NCI-H1417 treated with DMSO at 0.1 percent for 48 hours (cell line): ENCODE data around the gene FGFR4.

Experiments
- DNase-seq: peaks from one replicate; lab custom pipeline; 2025; lab: John Stamatoyannopoulos, UW

The FGFR4 gene

DNA sequence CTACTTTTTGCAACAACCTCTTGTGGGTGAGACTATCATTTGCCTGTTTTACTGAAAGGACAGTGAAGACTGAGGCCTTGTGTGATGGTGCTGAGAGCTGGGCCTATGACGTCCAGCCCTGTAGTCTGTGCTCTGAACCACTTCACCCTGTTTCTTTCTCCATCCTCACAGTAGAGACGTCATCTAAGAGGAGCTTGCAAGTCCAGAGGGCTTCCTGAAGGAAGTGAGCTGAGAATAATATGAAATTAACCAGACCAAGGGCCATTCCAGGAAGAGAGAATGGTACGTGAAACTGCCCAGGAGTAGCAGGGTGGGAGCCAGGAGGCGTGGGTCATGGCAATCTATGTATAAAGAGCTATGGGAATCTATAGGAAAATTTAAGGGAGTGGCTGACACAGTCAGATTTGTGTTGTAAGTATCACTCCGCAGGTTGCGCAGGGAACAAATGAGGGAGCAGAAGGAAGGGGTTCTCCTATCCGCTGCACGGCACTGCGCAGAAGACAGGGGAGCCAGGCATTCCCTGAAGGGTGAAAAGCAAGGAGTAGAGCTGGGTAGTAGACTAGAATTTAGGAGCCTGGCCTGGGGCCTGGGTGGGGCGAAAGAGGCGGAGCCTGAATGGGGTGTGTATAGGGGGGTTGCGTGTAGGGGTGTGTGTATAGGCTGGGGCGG lies 596 bp upstream of the FGFR4 start:
- no peak for DNase-seq

DNA sequence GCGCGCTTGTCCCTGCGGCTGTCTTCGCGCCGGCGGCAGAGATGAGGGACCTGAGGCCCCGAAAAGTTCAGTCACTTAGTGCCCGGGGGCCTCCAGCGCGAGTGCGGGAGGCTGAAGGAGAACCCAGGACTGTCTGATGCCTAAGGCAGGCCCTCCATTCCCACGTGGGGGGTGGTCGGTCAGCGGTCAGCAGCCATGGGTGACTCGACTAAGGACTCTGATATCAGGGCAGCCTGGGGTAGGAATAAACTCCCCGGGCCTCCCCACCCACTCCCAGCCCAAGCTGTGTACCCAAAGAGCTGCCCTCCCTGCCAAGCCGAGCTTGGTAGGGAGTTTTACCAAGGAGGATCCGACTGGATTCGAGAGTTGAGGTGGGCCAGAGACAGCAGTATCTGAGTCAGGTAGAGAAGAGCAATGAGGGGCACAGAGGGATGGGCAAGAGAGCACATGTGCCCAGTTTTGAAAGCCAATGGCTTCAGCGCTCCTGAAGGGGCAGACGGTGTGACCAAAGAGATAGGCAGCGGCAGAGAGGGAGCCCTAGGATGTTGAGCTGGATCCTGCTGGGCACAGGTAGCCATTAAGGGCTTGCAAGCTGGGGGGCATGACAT lies 787 bp downstream of the FGFR4 start:
- no peak for DNase-seq

DNA sequence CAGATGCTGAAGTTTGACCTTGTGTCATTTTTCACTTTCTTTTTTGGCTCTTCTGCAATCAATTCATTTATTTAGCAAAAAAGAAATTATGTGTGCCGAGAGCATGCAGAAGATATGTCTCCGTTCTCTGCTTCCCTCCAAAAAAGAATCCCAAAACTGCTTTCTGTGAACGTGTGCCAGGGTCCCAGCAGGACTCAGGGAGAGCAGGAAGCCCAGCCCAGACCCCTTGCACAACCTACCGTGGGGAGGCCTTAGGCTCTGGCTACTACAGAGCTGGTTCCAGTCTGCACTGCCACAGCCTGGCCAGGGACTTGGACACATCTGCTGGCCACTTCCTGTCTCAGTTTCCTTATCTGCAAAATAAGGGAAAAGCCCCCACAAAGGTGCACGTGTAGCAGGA lies 2.4 kb downstream of the FGFR4 start:
- DNase-seq = no peak

DNA sequence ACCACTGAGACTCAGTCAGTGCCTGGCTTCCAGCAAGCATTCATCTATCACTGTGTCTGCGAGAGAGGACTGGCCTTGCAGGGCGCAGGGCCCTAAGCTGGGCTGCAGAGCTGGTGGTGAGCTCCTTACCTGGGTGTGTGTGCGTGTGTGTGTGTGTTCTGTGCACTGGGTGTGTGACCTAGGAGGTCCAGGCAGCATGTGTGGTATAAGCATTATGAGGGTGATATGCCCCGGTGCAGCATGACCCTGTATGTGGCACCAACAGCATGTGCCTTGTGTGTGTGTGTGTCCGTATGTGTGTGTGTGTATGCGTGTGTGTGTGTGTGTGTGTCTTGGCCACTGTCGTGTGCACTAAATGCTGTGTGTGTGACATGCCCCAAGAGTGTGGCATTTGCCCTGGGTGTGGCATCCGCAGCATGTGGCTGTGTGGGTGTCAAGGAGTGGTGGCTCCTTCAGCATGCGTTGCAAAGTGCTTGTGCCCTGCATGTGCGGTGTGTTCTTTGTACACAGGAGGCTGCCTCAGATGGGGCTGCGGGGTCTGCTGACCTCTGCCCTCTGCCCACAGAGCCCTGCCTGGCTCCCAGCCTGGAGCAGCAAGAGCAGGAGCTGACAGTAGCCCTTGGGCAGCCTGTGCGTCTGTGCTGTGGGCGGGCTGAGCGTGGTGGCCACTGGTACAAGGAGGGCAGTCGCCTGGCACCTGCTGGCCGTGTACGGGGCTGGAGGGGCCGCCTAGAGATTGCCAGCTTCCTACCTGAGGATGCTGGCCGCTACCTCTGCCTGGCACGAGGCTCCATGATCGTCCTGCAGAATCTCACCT lies 3.3 kb downstream of the FGFR4 start:
- no peak for DNase-seq

DNA sequence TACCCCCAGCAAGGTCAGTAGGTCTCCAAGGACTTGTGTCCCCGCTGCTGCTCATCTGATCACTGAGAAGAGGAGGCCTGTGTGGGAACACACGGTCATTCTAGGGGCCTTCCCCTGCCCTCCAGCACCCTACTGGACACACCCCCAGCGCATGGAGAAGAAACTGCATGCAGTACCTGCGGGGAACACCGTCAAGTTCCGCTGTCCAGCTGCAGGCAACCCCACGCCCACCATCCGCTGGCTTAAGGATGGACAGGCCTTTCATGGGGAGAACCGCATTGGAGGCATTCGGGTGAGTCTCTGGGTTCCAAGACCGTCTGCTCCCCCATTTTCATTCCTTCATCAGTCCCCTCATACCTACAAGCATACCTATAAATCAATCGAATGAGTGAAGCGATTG lies 4.1 kb downstream of the FGFR4 start:
- DNase-seq = no peak

DNA sequence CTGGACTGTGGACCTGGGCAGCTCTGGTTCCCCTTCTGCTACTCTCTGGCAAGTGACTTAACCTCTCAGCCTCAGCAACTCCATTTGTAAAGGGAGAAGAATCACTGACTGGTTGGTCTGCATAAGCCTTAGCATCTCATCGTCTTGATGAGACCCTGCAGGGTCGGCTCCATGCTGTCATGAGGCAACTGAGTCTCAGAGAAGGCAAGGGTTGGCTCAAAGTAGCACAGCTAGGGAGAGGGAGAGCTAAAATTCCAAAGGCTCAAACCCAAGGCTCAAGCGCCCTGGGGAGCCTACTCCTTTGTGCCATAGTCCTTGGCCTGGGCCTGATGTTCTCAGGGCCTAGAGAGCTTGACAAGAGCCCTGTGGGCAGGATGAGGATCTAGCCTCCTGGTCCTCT lies 4.5 kb downstream of the FGFR4 start:
- no peak for DNase-seq

DNA sequence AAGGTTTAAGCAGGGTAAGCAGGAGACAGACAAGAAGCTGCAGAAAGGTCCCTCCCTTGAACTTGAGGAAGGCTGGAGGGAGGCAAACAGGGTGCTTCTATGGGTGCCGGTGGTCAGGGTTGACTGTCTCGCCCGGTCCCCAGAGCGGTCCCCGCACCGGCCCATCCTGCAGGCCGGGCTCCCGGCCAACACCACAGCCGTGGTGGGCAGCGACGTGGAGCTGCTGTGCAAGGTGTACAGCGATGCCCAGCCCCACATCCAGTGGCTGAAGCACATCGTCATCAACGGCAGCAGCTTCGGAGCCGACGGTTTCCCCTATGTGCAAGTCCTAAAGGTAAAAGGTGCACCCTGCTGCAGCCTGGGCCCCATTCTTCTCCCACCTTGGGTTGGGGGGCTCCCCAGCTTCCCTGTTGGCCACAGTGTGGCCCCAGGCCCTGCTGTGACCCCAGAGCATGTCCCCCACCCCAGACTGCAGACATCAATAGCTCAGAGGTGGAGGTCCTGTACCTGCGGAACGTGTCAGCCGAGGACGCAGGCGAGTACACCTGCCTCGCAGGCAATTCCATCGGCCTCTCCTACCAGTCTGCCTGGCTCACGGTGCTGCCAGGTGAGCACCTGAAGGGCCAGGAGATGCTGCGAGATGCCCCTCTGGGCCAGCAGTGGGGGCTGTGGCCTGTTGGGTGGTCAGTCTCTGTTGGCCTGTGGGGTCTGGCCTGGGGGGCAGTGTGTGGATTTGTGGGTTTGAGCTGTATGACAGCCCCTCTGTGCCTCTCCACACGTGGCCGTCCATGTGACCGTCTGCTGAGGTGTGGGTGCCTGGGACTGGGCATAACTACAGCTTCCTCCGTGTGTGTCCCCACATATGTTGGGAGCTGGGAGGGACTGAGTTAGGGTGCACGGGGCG lies 5.7 kb downstream of the FGFR4 start:
- DNase-seq = no peak

DNA sequence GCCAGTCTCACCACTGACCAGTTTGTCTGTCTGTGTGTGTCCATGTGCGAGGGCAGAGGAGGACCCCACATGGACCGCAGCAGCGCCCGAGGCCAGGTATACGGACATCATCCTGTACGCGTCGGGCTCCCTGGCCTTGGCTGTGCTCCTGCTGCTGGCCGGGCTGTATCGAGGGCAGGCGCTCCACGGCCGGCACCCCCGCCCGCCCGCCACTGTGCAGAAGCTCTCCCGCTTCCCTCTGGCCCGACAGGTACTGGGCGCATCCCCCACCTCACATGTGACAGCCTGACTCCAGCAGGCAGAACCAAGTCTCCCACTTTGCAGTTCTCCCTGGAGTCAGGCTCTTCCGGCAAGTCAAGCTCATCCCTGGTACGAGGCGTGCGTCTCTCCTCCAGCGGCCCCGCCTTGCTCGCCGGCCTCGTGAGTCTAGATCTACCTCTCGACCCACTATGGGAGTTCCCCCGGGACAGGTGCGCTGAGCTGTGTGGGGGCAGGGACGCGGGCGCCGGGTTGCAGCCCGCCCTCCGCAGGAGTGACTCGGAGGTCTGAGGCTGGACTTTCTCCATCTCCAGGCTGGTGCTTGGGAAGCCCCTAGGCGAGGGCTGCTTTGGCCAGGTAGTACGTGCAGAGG lies 6.5 kb downstream of the FGFR4 start:
- no peak for DNase-seq

DNA sequence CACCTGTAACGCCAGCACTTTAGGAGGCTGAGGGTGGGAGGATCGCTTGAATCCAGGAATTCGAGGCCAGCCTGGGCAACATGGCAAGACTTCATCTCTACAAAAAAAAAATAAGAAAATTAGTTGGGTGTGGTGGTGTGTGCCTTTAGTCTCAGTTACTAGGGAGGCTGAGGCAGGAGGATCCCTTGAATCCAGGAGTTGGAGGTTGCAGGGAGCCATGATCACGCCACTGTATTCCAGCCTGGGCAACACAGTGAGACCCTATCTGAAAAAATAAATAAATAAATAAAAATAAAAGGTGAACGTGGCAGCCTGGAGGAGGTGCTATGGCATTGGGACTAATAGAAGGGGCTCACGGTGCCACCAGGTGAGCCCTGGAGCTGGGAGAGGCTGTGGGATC lies 7.1 kb downstream of the FGFR4 start:
- DNase-seq = no peak

DNA sequence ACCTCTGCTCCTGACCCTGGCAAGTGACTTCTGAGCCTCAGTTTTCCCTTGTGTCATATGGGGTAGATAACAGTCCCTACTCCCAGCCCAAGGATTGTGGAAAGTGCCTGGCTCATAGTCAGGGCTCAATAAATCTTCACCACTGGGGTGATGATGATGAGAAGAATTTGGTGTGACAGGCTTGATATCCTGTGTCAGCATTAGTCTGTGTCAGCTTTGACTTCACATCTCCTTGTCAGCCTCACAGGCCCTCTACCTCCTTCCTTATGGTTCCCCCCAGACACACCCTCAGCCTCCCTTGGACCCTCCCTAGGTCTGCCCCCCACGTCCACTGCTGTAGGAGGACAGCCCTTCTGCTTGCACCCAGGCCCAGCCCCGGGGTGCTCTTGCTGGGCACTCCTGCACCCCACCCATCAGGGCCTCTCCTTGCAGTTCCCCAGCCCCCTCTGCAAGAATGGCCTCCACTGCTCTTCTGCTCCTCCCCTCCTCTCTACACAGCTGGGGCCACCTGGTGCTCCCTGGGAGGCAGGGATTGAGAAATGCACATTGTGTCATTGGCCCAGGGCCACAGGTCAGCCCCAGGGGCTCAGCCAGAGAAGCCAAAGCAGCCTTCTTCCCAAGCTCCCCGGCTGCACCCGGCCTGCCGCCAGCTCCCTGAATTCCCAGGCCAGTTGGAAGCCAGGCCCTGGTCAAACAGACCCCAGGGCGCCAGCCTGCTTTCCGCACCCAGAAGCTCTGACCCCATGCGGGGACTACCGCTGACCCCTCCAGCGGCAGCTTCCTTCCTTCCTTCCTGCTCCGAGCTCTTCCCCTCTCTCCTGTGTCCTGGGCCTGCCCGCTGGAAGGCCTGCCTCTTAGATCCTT lies 7.7 kb downstream of the FGFR4 start:
- no peak for DNase-seq

DNA sequence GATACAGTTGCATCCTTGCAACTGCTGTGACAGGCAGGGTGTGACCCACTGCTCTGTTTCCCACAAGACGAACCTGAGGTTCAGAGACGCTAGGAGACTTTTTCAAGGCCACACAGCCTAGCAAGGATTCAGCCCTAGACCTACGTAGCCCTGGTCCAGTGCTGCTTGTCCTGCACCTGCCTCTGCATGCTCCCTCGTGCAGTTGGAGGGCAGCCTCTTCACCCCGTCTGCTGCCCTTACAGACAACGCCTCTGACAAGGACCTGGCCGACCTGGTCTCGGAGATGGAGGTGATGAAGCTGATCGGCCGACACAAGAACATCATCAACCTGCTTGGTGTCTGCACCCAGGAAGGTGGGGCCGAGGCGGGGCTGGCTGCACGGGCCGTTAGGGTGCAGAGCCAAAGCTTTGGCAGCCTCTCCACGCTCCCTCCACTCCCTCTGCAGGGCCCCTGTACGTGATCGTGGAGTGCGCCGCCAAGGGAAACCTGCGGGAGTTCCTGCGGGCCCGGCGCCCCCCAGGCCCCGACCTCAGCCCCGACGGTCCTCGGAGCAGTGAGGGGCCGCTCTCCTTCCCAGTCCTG lies 8.5 kb downstream of the FGFR4 start:
- DNase-seq = no peak

DNA sequence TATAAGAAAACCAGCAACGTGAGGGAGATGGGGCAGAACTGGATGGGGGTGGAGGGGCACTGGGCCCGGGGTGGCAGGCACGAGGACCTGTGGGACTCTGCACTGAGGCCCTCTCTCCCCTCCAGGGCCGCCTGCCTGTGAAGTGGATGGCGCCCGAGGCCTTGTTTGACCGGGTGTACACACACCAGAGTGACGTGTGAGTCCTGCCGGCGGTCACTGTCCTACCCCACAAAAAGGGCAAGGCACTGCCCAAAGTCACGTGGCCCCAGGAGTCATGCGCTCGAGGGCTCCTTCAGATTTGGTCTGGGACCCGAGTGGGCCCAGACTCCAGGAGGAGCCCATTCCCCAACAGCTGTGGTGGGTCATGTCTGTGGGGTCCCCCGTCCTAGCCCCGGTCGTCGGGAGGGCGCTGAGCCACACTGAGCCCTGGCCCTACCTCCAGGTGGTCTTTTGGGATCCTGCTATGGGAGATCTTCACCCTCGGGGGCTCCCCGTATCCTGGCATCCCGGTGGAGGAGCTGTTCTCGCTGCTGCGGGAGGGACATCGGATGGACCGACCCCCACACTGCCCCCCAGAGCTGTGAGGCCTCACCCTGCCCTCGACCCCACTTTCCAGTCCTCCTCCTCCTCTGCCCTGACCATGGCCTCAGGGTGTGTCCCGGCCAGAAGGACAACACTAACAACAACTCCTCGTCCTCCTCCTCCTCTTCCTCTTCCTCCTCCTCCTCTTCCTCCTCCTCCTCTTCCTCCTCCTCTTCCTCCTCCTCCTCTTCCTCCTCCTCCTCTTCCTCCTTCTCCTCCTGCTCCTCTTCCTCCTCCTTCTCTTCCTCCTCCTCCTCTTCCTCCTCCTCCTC lies 9.7 kb downstream of the FGFR4 start:
- DNase-seq = no peak

DNA sequence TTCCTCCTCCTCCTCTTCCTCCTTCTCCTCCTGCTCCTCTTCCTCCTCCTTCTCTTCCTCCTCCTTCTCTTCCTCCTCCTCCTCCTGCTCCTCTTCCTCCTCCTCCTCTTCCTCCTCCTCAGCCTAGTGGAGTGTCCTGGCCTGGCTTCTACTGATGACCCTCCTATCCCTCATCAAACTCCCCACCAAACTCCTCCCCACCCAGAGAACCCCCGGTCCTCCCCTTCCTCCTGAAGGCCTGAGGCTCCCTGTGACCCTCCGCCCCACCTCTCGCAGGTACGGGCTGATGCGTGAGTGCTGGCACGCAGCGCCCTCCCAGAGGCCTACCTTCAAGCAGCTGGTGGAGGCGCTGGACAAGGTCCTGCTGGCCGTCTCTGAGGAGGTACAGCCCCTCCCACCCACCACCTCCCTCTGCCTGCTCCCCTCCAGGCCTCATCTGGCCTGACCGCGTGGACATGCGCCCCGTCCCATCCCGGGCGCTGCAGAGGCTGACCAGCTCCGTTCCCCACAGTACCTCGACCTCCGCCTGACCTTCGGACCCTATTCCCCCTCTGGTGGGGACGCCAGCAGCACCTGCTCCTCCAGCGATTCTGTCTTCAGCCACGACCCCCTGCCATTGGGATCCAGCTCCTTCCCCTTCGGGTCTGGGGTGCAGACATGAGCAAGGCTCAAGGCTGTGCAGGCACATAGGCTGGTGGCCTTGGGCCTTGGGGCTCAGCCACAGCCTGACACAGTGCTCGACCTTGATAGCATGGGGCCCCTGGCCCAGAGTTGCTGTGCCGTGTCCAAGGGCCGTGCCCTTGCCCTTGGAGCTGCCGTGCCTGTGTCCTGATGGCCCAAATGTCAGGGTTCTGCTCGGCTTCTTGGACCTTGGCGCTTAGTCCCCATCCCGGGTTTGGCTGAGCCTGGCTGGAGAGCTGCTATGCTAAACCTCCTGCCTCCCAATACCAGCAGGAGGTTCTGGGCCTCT lies 10.6 kb downstream of the FGFR4 start:
- no peak for DNase-seq

DNA sequence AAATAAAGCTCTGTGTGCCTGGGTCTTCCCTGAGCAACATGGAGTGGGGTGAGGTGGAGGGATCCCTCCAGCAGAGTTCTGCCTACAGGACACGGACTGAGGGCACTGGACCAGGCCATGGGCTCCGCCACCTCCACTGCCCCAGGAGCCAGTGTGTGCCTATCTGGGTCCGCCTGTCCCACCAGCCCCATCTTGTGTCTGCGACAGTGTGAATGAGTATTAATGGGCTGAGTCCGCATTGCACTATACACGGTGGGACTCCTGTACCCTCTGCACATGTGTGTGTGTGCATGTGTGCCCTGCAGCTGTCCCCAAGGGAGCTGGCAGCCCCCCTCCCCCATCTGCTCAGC lies 11.4 kb downstream of the FGFR4 start:
- no peak for DNase-seq

DNA sequence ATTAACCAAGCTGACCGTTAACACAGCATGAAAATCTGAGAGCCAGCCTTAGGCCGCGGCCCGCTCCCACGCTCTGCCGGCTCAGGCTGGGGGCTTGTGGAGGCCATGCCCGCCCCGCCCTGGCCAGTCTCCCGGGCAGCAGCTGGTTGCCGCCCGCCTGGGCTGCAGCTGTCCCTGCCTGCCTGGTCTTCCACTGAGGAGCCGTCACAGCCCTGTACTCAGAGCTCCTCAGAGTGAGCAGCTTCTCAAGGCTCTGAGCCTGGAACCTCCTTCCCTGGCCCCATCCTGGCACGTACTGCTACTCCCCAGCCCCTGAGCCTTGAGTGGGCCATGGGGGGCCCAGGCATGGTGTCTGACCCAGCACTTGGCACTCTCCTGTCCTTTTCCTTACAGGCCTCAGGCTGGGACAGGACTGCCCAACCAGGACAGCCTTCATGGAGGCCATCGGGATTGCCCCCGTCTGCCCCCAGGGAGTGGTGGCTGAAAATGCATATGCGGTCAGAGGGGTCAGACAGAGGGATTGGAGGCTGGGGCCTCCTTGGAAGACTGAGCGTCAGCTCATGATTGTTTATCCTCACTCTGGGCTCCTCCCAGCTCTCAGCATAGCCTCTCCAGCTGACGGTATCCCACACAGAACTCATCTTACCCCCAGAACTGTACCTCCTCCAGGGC lies 11.9 kb downstream of the FGFR4 start:
- DNase-seq = no peak

DNA sequence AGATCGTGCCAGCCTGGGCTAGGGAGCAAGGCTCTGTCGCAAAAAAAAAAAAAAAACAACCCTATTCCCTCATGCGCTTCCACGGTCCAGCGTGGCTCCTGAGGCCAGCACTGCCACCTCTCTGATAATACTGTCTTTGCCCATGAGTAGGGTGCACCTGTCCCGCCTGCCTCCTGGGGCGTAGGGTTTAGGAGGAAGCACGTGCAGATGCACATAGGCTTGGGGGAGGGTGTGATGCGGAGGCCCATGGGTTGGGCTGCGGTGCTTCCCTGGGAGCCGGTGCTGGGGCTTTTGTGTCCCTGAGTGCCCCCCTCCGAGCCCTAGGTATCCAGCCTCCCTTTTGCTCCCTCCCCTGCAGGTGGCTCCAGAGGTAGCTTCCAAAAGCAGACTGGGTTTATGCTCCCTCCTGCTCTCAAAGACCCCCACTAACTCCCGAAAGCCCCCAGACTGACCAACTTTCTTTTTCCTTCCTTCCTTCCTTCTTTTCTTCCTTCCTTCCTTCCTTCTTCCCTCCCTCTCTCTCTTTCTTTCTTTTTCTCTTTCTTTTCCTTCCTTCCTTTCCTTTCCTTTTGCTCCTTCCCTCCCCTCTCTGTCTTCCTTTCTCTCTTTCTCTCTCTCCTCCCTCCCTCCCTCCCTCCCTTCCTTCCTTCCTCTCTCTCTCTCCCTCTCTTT lies 12.8 kb downstream of the FGFR4 start:
- DNase-seq = no peak

DNA sequence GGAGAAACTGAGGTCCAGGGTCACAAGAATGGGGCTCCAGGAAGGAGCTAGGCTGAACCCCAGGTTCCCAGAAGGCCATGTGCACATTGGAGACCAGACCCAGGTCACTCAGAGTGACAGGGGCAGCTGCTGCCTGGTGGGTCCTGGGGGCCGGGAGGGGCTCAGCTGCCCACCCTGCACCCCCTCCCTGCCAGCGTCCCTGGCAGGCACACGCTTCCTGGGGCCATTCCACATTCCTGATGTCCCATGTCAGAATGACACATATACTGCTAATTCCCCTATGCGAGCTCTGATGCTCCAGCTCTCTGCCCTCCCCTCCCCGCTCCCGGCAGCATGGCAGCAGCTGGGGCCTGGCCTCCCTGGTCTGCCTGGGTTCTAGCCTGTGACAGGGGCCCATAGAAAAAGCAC lies 14.0 kb downstream of the FGFR4 start:
- DNase-seq = no peak
